Endothelial cell of umbilical vein (primary cell): ENCODE results near the gene ALKBH8.

Source experiments
- GATA2 ChIP-seq: IDR thresholded peaks from 2 replicates; pipeline ENCODE4 v1.7.0; 2011; ENCODE audit warnings: low read depth, mild to moderate bottlenecking, moderate library complexity, mixed read lengths, low read length; ENCODE audit not compliant: insufficient read length, insufficient read depth
- POLR2A ChIP-seq: IDR thresholded peaks from 2 replicates; pipeline ENCODE4 v1.6.1; 2012; ENCODE audit warnings: low read depth, mild to moderate bottlenecking, control low read depth, low read length
- POLR2AphosphoS5 ChIP-seq: IDR thresholded peaks from 2 replicates; pipeline ENCODE4 v1.6.1; 2012; ENCODE audit warnings: low read depth, mild to moderate bottlenecking, control low read depth, low read length, moderate library complexity; ENCODE audit not compliant: insufficient read depth
- TF ChIP-seq, protein P1 (sequence below), 2 donors: IDR thresholded peaks; 1 replicate in 1 of 2; 2 replicates in 1 of 2; pipeline ENCODE4 v1.5.1; 2011; ENCODE audit warnings: low read length in 2 of 2, mild to moderate bottlenecking in 2 of 2, moderate library complexity in 2 of 2, control low read depth in 1 of 2, inconsistent platforms in 1 of 2, low read depth in 1 of 2; ENCODE audit not compliant: insufficient read depth in 1 of 2; ENCODE audit errors: extremely low read depth in 1 of 2

GRCh38 chr11:107590460-107591377 is 25.2 kb upstream of the ALKBH8 start, which contains the start of gene ELMOD1:
- TF ChIP-seq, protein P1, sequence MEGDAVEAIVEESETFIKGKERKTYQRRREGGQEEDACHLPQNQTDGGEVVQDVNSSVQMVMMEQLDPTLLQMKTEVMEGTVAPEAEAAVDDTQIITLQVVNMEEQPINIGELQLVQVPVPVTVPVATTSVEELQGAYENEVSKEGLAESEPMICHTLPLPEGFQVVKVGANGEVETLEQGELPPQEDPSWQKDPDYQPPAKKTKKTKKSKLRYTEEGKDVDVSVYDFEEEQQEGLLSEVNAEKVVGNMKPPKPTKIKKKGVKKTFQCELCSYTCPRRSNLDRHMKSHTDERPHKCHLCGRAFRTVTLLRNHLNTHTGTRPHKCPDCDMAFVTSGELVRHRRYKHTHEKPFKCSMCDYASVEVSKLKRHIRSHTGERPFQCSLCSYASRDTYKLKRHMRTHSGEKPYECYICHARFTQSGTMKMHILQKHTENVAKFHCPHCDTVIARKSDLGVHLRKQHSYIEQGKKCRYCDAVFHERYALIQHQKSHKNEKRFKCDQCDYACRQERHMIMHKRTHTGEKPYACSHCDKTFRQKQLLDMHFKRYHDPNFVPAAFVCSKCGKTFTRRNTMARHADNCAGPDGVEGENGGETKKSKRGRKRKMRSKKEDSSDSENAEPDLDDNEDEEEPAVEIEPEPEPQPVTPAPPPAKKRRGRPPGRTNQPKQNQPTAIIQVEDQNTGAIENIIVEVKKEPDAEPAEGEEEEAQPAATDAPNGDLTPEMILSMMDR (IDR thresholded peaks at IDR 0.05; ENCODE audit: extremely low read depth in 1 of 2, insufficient read depth in 1 of 2, low read depth in 1 of 2, low read length in 2 of 2), result peak in 1 of 2 donors; percentile 39
- TF ChIP-seq POLR2A, result no peak
- TF ChIP-seq GATA2, result no peak
- TF ChIP-seq POLR2AphosphoS5, result no peak
